GM12875 (cell line): ENCODE measurements around the gene JAKMIP1.

Experiments used
- H3K4me3 ChIP-seq: one replicate; pipeline ENCODE4 v1.5.1; 2011; ENCODE audit warnings: low read depth, low read length, control low read depth
- TF ChIP-seq, protein P1 (sequence below): IDR thresholded peaks from 2 replicates; pipeline ENCODE4 v1.5.1; 2011; ENCODE audit warnings: low read depth, mild to moderate bottlenecking, control low read depth, inconsistent platforms, low read length, moderate library complexity, borderline replicate concordance; ENCODE audit not compliant: insufficient read depth

JAKMIP1 gene

DNA sequence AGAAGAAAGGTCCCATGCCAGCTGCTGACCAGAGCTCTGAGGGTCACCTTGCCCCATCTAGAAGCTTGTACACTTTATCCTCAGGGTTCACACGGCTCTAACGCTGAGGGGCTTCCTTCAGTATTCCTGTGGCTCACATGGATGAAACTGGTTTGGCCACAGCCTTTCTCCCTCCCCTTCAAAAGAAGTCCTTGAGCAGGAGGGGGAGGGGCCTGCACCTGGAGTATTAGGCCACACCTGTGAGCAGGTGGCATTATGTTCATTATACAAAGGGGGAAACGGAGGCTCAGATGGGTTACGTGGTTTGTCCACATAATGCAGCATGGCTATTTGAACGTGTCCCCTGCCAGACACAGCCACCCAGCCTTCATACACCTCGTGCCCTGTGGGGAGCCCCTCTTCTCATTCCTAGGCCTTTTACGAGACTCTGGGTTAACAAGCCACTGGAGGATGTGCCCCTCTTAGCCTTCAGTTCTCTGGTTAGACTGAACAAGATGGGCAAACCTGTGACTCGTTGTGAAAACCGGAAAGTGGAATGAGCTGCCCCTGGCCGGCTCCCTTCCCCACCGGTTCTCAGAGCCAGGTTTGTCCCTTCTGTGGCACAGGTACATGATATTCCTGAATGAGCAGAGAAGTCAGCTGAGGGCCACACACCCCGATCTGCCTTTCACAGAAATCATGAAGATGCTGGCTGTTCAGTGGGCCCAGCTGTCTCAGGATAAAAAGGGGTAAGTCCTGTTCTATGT is 27.2 kb upstream of the JAKMIP1 start:
- TF ChIP-seq, protein P1, sequence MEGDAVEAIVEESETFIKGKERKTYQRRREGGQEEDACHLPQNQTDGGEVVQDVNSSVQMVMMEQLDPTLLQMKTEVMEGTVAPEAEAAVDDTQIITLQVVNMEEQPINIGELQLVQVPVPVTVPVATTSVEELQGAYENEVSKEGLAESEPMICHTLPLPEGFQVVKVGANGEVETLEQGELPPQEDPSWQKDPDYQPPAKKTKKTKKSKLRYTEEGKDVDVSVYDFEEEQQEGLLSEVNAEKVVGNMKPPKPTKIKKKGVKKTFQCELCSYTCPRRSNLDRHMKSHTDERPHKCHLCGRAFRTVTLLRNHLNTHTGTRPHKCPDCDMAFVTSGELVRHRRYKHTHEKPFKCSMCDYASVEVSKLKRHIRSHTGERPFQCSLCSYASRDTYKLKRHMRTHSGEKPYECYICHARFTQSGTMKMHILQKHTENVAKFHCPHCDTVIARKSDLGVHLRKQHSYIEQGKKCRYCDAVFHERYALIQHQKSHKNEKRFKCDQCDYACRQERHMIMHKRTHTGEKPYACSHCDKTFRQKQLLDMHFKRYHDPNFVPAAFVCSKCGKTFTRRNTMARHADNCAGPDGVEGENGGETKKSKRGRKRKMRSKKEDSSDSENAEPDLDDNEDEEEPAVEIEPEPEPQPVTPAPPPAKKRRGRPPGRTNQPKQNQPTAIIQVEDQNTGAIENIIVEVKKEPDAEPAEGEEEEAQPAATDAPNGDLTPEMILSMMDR: no peak
- no peak overlapping the region for H3K4me3 ChIP-seq

DNA sequence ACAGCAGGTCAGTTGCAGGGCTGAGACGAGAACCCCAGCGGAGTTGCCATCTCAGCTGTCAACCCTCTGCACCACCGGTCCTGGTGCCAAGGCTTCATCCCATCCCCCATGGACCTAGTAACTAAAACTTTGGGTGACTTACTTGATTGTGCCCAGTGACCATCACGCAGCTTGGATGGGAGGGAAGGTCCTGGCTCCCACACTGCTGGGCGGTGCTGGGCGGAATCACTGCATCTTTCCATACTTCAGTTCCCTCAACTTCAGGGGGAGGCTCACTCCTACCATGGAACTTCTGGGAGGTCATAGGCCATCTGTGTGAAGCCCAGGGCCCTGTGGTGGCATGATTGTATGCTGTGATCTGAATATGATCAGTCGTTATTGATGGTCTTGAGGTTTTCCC is 26.2 kb upstream of the JAKMIP1 start:
- TF ChIP-seq, protein P1: no peak
- no peak overlapping the region for H3K4me3 ChIP-seq

DNA sequence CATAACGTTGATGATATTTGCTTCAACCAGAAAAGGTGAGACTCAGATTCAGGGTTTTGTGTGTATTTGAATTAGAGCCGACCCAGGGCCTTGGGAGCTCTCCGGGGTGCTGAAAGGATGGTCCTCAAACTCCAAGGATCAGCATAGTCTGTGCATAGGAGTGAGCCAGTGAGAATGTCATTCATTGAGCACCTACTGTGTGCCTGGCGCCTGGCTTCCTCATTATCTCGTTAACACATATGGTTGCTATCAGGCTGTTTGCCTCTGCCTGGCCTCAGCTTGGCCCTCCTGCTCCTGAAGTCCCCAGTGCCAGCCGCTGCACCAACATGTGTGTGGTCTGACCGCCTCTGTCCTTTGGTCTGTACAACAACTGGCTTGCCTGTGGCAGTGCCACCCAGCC is 25.1 kb upstream of the JAKMIP1 start:
- H3K4me3 ChIP-seq: no peak overlapping the region
- TF ChIP-seq, protein P1: no peak

DNA sequence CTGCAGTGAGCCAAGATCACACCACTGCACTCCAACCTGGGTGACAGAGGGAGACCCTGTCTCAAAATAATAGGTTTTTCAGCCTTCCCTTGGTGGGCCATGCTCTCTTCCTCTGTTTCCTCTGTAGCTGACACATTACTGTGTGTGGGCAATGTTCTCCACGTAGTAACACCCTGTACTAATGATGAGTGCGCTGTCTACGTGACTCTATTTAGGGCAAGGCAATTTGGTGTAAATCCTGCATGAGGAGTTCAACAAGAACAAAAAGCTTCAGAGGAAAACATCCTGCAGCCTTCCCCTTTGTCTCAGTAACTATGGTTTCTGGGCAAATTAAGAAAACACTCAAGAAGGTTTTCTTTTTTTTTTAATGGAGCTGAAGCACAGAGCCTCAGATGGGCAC is 24.4 kb upstream of the JAKMIP1 start:
- TF ChIP-seq, protein P1: no peak
- no peak overlapping the region for H3K4me3 ChIP-seq

DNA sequence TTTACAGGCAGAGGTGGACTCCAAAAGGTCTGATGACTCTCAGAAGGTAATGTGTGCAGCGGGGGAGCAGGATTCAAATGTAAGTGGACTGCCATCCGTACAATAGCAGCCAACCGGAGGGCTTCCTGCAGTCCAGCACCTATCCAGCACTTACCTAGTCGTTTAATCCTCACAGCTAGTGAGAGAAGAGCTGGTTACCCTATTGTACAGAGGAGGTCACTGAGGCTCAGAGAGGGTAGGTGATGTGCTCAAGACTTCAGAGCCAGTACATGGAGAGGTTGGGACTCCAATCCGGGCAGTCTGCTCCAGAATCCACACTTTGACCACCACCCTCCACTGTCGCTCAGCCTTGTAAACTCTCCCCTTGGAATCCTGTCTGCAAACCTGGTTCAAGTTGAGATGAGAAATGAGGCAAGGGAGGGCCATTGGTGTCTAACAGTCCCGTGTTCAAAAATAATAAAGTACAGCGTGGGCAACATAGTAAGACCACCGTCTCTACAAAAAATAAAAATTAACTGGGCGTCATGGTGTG is 22.5 kb upstream of the JAKMIP1 start:
- TF ChIP-seq, protein P1: no peak
- no peak overlapping the region for H3K4me3 ChIP-seq

DNA sequence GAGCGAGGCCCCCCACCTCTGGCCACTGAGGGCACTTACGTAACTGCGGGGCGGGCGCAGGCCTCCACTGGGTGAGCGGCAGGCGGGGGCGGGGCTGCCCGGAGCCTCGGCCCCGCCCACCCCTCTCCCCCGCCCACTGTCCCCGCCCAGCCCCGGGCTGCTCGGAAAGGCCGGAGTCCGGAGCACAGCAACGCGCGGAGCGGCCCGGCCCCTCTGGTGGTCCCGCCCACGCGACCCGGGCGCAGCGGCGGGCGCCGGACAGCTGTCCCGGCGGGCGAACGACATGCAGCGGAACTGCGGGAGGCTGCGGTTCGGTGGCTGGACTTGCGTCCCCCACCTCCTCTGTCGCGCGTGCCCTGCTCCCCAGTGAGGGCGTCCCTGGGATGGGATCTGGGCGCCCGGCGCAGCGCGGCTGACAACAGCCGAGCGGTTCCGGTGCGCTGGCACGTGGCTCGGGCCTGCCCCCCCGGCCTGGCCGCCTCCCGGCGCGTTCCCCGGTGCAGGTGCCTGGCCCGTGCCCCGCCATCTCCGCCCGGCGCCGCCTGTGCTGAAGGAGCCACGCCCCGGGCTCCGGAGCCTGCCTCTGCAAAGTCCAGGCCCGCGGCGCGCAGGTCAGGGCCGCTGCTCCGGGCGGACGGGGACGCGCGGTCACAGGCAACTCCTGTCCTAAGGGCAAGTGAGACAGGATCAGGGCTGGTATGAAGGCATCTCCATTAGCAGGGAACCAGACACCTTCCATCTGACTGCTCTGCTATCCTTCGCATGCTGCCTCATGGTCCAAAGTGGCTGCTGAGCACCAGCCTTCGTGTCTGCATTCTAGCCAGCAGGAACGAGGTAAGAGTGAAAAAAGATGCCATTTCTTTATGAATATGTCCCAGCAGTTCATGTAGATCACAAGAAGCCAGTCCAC is 21.8 kb upstream of the JAKMIP1 start:
- no peak overlapping the region for H3K4me3 ChIP-seq

More for the DNA sequence above, 21.8 kb upstream of the JAKMIP1 start:
- TF ChIP-seq, protein P1: no peak
